Dermis microvascular lymphatic vessel endothelial cell (primary cell): Measurements from ENCODE around the gene DNAJC11. TPM values are rescaled to one million over a fixed set of nuclear protein-coding genes. Genes with fewer than 3 reads are reported as not detected.
"Not testable (repeated sequence)": the region's sequence is repeated elsewhere in the genome, so short reads cannot be mapped to it uniquely, and the experiment has no call there.

Source experiments
- DNase-seq, 2 donors: peaks; one replicate each; pipeline versions ENCODE4 v3.0.0 to v3.0.0-alpha.2; 2010; ENCODE audit warnings: low read depth in 2 of 2
- total RNA-seq: library from RNA; depleted of rRNA; stranded (reverse); fragments of >200 nt; gene quantifications from 2 replicates; pipeline ENCODE4 v1.2.1, GENCODE V29; 2014

The DNAJC11 gene
- total RNA-seq, 1 donor from 2014 or later, result 32.5 TPM

GRCh38 chr1:6601049-6601922, 100.3 kb downstream of the DNAJC11 start:
- DNase-seq, result peak; percentile 53 to 94

DNA sequence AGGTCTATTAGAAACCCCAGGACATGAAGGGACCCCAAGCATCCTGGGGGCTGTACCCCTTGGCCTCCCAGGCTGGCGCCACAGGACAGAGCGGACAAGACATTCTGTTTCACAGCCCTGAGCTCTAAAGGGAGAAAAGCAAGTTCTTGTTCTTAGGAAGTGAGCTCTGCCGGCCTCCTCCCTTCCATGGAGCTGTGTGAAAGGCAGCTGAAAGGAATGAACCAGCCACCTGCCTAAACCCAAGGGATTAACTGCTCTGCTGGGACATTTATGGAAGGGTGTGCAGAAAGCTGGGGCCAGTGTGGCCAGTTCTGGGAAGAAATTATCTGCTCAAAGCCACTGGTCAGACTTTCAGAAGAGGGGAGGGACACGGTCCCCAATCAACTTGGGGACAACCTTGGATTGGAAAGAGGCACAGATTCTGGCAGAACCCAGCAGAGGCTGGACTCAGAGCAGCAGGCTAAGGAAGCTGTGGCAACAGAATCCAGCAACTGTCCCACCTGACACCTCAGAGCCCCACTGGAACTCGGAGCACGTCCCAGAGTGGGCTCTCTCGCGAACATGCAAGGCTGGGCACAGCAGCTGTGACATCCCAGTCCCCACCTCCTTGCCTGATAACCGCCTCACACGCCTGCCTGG, 101.1 kb downstream of the DNAJC11 start:
- DNase-seq, result no peak

- not testable (repeated sequence) for DNase-seq
These were observed 101.6 kb downstream of the DNAJC11 start for GRCh38 chr1:6599991-6600390.

- no peak for DNase-seq
These were observed 102.3 kb downstream of the DNAJC11 start for GRCh38 chr1:6599141-6599975.

GRCh38 chr1:6597777-6598131, 103.9 kb downstream of the DNAJC11 start:
- DNase-seq, result no peak

- DNase-seq, result no peak
These were observed 104.5 kb downstream of the DNAJC11 start for GRCh38 chr1:6596886-6597776.

GRCh38 chr1:6596351-6596750, 105.3 kb downstream of the DNAJC11 start:
- DNase-seq, result peak in 1 of 2 donors; percentile 48

GRCh38 chr1:6594977-6595740, 106.5 kb downstream of the DNAJC11 start:
- DNase-seq, result no peak

GRCh38 chr1:6593810-6594209, 107.8 kb downstream of the DNAJC11 start:
- no peak for DNase-seq

- DNase-seq, result no peak
These were observed 108.6 kb downstream of the DNAJC11 start for GRCh38 chr1:6592865-6593593.

DNA sequence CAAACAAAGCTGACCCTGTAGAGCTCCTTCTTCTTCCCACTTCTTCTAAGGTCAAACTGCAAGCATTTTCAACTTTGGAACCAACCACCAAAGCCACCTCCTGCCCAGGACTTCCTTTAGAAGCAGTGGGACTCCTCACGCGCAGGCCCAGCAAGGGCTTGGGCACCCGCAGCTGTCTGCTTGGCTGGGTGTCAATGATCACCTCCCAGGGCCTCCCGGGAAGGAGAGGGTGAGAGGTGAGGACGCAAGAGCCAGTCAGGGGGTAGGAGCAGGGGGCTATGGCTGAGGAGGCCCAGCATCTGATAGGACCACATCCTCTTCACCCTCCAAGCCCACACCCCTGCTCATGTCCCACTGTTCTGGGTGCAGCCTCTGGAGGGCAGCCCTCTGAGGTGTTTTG, 109.2 kb downstream of the DNAJC11 start:
- DNase-seq, result no peak

- DNase-seq, result no peak
These were observed 110.0 kb downstream of the DNAJC11 start for GRCh38 chr1:6591644-6592043.

DNA sequence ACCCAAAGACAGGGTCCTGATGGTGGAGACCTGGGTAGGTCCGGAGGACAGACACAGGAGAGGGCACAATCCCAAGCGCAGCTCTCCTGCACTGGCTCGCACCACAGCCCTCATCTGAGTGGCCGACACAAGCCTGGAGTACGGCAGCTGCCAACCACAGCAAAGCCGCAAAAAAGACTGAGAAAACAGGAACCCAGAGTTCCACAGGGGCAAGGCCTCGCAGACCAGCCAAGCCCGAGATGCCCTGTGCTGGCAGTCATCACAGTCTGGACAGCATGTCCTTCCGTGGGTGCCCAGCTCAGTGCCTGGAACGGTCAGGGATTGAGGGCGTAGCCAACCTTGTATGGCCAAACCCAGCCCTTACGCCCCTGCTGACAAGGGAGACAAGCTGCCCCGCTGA, 110.4 kb downstream of the DNAJC11 start:
- DNase-seq, result no peak

DNA sequence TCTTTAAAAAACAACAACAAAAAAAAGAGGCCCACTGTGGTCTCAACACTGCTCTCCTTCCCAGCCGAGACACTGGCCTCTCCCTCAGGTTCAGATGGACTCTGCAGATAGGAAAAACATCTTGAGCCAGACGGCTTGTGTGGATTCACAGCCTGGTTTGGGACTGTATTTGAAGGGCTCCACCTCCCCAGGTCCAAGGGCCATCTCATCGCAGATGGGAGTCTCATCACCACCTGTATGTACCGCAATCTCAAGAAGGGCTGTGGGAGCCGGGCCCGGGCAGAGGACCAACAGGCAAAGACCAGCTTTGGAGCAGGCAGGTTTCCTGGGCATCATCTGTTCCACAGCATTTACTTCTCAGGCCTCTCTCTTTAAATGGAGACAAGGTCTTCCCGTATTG, 111.6 kb downstream of the DNAJC11 start:
- DNase-seq, result no peak

DNA sequence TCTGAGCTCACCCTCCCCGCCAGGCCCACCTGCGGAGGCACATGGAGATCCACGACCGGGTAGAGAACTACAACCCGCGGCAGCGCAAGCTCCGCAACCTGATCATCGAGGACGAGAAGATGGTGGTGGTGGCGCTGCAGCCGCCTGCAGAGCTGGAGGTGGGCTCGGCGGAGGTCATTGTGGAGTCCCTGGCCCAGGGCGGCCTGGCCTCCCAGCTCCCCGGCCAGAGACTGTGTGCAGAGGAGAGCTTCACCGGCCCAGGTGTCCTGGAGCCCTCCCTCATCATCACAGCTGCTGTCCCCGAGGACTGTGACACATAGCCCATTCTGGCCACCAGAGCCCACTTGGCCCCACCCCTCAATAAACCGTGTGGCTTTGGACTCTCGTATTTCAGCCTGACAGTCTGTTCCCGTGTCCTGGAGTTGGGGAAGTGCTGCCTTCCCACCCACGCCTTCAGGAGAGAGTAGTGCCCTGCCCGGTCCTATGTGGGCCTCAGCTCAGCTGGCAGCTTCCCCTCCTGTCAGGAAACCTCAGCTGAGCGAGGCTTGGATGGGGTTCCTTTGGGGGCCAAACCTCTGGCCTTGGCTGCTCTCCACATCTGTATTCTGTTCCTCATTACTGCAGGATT, 112.6 kb downstream of the DNAJC11 start:
- no peak for DNase-seq

GRCh38 chr1:6588128-6588892, 113.3 kb downstream of the DNAJC11 start:
- no peak for DNase-seq

DNA sequence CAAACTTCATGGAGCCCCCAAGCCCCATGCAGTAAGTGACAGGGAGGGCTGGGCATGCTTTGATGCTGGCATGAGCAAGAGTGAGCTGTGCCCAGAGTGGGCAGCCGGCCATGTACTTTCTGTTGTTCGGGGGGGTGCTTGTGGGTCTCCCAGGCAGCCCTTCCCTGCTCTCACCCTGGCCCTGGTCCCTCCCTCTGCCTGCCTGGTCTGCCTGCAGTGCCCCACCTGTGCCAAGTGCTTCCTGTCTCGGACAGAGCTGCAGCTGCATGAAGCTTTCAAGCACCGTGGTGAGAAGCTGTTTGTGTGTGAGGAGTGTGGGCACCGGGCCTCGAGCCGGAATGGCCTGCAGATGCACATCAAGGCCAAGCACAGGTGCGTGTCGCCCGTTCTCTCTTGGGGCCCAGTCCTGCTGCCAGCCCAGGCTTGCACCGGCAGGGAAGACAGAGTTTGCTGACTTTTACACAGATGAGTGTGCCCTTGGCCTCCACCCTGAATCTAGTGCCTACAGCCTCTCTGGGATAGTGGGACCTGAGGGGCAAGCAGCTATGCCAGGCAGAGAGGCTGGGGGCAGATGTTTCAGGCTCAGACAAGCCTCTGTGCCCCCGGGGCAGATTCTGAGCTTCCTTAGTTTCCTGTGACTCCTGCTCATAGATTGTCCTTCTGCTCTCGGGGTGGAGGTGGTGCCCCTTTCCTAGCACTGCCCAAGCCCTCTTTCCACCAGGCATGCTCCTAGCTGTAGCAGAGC, 114.2 kb downstream of the DNAJC11 start:
- no peak for DNase-seq

DNA sequence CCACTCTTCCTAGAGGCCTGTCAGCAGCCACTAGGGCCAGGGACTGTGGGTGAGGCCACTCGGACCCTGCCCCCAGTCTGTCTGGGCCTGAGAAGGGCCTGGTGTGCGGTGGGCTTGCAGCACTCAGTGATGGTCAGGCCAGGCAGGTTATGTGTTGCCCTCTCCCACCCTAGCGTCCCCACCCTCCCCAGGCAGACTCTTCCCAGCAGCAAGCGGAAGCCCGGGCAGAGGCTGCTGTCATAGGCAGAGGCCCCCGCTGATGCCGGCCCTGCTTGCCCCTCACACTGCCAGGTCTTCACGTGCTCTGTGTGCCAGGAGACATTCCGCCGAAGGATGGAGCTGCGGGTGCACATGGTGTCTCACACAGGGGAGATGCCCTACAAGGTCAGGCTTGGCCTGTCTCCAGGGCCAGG, 115.2 kb downstream of the DNAJC11 start:
- DNase-seq, result no peak
